D341Med (cell line): ENCODE results near the gene TMEM47.

ENCODE experiments used
- DNase-seq: peaks from one replicate; pipeline ENCODE4 v3.0.0; 2012; ENCODE audit warnings: low spot score

The TMEM47 gene

GRCh38 chrX:34585561-34585960, 71.5 kb downstream of the TMEM47 start:
- DNase-seq, result no peak

GRCh38 chrX:34584781-34585180, 72.3 kb downstream of the TMEM47 start:
- DNase-seq, result no peak

- DNase-seq, result no peak
These were observed 77.0 kb downstream of the TMEM47 start for GRCh38 chrX:34580069-34580468.

- DNase-seq, result peak; percentile 5
These were observed 78.8 kb downstream of the TMEM47 start for GRCh38 chrX:34578237-34578636.
